Panc1 (cell line): ENCODE results near the gene ACSBG1.

Source experiments
- POLR2AphosphoS5 ChIP-seq: IDR thresholded peaks from 2 replicates; pipeline ENCODE4 v1.6.1; 2012; ENCODE audit warnings: mild to moderate bottlenecking, low read depth, low read length, moderate library complexity
- TF ChIP-seq, protein P1 (sequence below): fragments of 450-650 bp; IDR thresholded peaks from 2 replicates; pipeline ENCODE4 v1.5.1; 2017; ENCODE audit warnings: mild to moderate bottlenecking
- TF ChIP-seq, protein P2 (sequence below), 2 experiments: IDR thresholded peaks; 2 replicates each; pipeline ENCODE4 v1.6.1; 2011 to 2012; ENCODE audit warnings: low read depth in 2 of 2, control low read depth in 1 of 2, low read length in 1 of 2, mild to moderate bottlenecking in 1 of 2, moderate library complexity in 1 of 2; ENCODE audit not compliant: insufficient read depth in 1 of 2

DNA sequence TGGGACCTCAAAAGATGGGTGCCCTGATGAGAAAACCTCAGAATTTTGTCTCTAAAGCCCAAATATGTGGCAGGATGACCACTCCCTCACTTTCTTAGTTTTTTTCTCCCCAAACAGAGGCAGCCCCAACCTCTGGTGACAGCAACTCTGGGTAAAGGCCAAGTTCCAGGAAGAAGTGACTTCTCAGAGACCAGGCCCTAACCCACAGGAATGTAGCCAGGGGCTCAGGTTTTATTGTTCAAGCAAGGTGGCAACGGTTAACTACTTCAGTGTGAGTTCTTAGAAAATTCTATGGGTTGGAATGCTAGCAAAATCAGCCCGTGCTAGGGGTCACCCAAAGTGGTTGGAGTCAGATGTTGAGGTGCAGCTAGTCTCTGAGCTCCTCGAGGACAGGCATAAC lies 24.9 kb upstream of the ACSBG1 start:
- TF ChIP-seq, protein P1, sequence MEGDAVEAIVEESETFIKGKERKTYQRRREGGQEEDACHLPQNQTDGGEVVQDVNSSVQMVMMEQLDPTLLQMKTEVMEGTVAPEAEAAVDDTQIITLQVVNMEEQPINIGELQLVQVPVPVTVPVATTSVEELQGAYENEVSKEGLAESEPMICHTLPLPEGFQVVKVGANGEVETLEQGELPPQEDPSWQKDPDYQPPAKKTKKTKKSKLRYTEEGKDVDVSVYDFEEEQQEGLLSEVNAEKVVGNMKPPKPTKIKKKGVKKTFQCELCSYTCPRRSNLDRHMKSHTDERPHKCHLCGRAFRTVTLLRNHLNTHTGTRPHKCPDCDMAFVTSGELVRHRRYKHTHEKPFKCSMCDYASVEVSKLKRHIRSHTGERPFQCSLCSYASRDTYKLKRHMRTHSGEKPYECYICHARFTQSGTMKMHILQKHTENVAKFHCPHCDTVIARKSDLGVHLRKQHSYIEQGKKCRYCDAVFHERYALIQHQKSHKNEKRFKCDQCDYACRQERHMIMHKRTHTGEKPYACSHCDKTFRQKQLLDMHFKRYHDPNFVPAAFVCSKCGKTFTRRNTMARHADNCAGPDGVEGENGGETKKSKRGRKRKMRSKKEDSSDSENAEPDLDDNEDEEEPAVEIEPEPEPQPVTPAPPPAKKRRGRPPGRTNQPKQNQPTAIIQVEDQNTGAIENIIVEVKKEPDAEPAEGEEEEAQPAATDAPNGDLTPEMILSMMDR, result no peak
- TF ChIP-seq, protein P2, sequence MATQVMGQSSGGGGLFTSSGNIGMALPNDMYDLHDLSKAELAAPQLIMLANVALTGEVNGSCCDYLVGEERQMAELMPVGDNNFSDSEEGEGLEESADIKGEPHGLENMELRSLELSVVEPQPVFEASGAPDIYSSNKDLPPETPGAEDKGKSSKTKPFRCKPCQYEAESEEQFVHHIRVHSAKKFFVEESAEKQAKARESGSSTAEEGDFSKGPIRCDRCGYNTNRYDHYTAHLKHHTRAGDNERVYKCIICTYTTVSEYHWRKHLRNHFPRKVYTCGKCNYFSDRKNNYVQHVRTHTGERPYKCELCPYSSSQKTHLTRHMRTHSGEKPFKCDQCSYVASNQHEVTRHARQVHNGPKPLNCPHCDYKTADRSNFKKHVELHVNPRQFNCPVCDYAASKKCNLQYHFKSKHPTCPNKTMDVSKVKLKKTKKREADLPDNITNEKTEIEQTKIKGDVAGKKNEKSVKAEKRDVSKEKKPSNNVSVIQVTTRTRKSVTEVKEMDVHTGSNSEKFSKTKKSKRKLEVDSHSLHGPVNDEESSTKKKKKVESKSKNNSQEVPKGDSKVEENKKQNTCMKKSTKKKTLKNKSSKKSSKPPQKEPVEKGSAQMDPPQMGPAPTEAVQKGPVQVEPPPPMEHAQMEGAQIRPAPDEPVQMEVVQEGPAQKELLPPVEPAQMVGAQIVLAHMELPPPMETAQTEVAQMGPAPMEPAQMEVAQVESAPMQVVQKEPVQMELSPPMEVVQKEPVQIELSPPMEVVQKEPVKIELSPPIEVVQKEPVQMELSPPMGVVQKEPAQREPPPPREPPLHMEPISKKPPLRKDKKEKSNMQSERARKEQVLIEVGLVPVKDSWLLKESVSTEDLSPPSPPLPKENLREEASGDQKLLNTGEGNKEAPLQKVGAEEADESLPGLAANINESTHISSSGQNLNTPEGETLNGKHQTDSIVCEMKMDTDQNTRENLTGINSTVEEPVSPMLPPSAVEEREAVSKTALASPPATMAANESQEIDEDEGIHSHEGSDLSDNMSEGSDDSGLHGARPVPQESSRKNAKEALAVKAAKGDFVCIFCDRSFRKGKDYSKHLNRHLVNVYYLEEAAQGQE (IDR thresholded peaks at IDR 0.05; ENCODE audit: insufficient read depth in 1 of 2, low read depth in 2 of 2, low read length in 1 of 2), result no peak
- no peak for TF ChIP-seq POLR2AphosphoS5
